Transverse colon (tissue), 3 donors: ENCODE measurements around the gene MRPL34.

ENCODE experiments used
- POLR2A ChIP-seq: fragments of 450-650 bp; IDR thresholded peaks from one replicate; pipeline ENCODE4 v1.6.1; 2016; ENCODE audit warnings: antibody characterized with exemption, mild to moderate bottlenecking, moderate library complexity
- TF ChIP-seq, protein P1 (sequence below), 5 experiments: fragments of 200-600 bp in 3 of 5; fragments of 450-650 bp in 2 of 5; sonication (generic) in 3 of 5; IDR thresholded peaks; 1 replicate in 2 of 5; 2 replicates in 3 of 5; pipeline ENCODE4 v1.5.1; 2016 to 2017; ENCODE audit warnings: antibody characterized with exemption in 5 of 5, inconsistent platforms in 3 of 5, mild to moderate bottlenecking in 2 of 5, moderate library complexity in 1 of 5

- TF ChIP-seq, protein P1, sequence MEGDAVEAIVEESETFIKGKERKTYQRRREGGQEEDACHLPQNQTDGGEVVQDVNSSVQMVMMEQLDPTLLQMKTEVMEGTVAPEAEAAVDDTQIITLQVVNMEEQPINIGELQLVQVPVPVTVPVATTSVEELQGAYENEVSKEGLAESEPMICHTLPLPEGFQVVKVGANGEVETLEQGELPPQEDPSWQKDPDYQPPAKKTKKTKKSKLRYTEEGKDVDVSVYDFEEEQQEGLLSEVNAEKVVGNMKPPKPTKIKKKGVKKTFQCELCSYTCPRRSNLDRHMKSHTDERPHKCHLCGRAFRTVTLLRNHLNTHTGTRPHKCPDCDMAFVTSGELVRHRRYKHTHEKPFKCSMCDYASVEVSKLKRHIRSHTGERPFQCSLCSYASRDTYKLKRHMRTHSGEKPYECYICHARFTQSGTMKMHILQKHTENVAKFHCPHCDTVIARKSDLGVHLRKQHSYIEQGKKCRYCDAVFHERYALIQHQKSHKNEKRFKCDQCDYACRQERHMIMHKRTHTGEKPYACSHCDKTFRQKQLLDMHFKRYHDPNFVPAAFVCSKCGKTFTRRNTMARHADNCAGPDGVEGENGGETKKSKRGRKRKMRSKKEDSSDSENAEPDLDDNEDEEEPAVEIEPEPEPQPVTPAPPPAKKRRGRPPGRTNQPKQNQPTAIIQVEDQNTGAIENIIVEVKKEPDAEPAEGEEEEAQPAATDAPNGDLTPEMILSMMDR (IDR thresholded peaks at IDR 0.05), result no peak
- no peak for TF ChIP-seq POLR2A
Measured at GRCh38 chr19:17340871-17341357, 35.2 kb downstream of the MRPL34 start.
